ENCODE data around the gene SH3GL2. TPM values are rescaled to one million over a fixed set of nuclear protein-coding genes. Genes with fewer than 3 reads are reported as not detected.

SH3GL2 gene
- total and polyA plus RNA-seq, 4 donors = 0.06 to 0.08 TPM; not detected in 2

DNA sequence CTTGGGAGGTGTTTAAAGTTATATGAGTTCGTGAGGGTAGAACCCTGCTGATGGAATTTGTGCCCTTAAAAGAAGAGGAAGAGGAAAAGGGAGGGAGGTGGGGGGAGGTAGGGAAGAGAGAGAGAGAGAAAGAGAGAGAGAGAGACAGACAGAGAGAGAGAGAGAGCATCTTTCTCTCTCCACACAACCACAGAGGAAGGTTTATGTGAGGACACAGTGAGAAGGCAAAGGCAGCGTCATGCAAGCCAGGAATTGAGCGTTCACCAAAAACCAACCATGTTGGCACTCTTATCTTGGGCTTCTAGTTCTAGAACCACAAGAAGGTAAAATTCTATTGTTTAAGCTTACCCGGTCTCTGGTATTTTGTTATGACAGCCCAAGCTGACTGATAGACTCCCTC is 152.4 kb downstream of the SH3GL2 start:
- WGBS = 86% methylated on average over 4 of the region's 4 CpGs
- Histone ChIP-seq H3K27ac (ENCODE audit: low read depth in 1 of 2, low read length in 2 of 2) (no peak overlapping the region), H3K9me3 (ENCODE audit: control insufficient read depth in 4 of 4, low read length in 3 of 4) (no peaks in the 10 kb centered on the region), H3K4me1 (ENCODE audit: control insufficient read depth in 4 of 4, insufficient read depth in 4 of 4, low read length in 3 of 4) (peaks cover 0 to 5% (median 0%) of the 10 kb centered on the region in 4 donors), H3K4me3 (ENCODE audit: low read depth in 1 of 3, low read length in 3 of 3) (no peak overlapping the region), H3K27me3 (ENCODE audit: control insufficient read depth in 4 of 4, insufficient read depth in 4 of 4, low read length in 3 of 4) (no peaks in the 10 kb centered on the region), H3K36me3 (ENCODE audit: control insufficient read depth in 4 of 4, insufficient read depth in 3 of 4, low read depth in 1 of 4, low read length in 3 of 4) (no peaks in the 10 kb centered on the region), H3K9ac (ENCODE audit: low read depth in 1 of 2, low read length in 2 of 2) (no peak overlapping the region)
- TF ChIP-seq SP1 (IDR thresholded peaks at IDR 0.05) (no peak), YY1 (IDR thresholded peaks at IDR 0.05) (no peak), TAF1 (conservative IDR thresholded peaks at IDR 0.05) (no peak), JUND (IDR thresholded peaks at IDR 0.05) (no peak), FOXA2 (IDR thresholded peaks at IDR 0.05) (no peak), ATF3 (IDR thresholded peaks at IDR 0.05) (no peak), RAD21 (IDR thresholded peaks at IDR 0.05) (no peak), GABPA (IDR thresholded peaks at IDR 0.05 in 1 of 2, conservative IDR thresholded peaks at IDR 0.05 in 1 of 2) (no peak), HNF4A (conservative IDR thresholded peaks at IDR 0.05) (no peak)
- TF ChIP-seq, protein P1, sequence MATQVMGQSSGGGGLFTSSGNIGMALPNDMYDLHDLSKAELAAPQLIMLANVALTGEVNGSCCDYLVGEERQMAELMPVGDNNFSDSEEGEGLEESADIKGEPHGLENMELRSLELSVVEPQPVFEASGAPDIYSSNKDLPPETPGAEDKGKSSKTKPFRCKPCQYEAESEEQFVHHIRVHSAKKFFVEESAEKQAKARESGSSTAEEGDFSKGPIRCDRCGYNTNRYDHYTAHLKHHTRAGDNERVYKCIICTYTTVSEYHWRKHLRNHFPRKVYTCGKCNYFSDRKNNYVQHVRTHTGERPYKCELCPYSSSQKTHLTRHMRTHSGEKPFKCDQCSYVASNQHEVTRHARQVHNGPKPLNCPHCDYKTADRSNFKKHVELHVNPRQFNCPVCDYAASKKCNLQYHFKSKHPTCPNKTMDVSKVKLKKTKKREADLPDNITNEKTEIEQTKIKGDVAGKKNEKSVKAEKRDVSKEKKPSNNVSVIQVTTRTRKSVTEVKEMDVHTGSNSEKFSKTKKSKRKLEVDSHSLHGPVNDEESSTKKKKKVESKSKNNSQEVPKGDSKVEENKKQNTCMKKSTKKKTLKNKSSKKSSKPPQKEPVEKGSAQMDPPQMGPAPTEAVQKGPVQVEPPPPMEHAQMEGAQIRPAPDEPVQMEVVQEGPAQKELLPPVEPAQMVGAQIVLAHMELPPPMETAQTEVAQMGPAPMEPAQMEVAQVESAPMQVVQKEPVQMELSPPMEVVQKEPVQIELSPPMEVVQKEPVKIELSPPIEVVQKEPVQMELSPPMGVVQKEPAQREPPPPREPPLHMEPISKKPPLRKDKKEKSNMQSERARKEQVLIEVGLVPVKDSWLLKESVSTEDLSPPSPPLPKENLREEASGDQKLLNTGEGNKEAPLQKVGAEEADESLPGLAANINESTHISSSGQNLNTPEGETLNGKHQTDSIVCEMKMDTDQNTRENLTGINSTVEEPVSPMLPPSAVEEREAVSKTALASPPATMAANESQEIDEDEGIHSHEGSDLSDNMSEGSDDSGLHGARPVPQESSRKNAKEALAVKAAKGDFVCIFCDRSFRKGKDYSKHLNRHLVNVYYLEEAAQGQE (IDR thresholded peaks at IDR 0.05) = no peak
- TF ChIP-seq, protein P2, sequence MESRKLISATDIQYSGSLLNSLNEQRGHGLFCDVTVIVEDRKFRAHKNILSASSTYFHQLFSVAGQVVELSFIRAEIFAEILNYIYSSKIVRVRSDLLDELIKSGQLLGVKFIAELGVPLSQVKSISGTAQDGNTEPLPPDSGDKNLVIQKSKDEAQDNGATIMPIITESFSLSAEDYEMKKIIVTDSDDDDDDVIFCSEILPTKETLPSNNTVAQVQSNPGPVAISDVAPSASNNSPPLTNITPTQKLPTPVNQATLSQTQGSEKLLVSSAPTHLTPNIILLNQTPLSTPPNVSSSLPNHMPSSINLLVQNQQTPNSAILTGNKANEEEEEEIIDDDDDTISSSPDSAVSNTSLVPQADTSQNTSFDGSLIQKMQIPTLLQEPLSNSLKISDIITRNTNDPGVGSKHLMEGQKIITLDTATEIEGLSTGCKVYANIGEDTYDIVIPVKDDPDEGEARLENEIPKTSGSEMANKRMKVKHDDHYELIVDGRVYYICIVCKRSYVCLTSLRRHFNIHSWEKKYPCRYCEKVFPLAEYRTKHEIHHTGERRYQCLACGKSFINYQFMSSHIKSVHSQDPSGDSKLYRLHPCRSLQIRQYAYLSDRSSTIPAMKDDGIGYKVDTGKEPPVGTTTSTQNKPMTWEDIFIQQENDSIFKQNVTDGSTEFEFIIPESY (IDR thresholded peaks at IDR 0.05) = no peak
- no peak for DNase-seq (ENCODE audit: low spot score)

DNA sequence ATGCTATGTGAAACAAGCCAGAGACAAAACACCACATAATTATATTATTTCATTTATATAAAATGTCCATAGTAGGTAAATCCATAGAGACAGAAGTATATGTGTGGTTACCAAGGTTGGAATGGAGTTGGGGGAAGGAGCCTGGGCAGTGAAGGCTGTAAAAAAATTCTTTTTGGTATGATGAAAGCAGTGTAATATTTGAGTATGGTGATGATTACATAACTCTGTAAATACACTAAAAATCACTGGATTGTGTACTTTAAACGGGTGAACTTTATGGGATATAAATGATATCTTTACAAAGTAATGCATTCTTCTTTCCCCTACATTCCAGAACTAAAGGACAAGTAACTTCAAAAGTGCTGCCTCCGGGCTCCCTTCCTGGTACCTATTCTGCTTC is 155.8 kb downstream of the SH3GL2 start:
- H3K36me3 ChIP-seq (ENCODE audit: control insufficient read depth in 4 of 4, insufficient read depth in 3 of 4, low read depth in 1 of 4, low read length in 3 of 4) = no peaks in the 10 kb centered on the region
- H3K4me1 ChIP-seq (ENCODE audit: control insufficient read depth in 4 of 4, insufficient read depth in 4 of 4, low read length in 3 of 4) = no peaks in the 10 kb centered on the region
- H3K4me3 ChIP-seq (ENCODE audit: low read depth in 1 of 3, low read length in 3 of 3) = no peak overlapping the region
- H3K27ac ChIP-seq (ENCODE audit: low read depth in 1 of 2, low read length in 2 of 2) = no peak overlapping the region
- TF ChIP-seq JUND (IDR thresholded peaks at IDR 0.05) (no peak), TAF1 (conservative IDR thresholded peaks at IDR 0.05) (no peak), EGR1 (IDR thresholded peaks at IDR 0.05; ENCODE audit: low read depth in 2 of 2) (no peak), HNF4G (IDR thresholded peaks at IDR 0.05) (no peak), NR2F2 (IDR thresholded peaks at IDR 0.05) (no peak)
- TF ChIP-seq, protein P2 (IDR thresholded peaks at IDR 0.05) = no peak
- TF ChIP-seq, protein P1 (IDR thresholded peaks at IDR 0.05) = no peak
- WGBS = 52% methylated on average over 2 of the region's 2 CpGs
- H3K9me3 ChIP-seq (ENCODE audit: control insufficient read depth in 4 of 4, low read length in 3 of 4) = no peaks in the 10 kb centered on the region
- H3K27me3 ChIP-seq (ENCODE audit: control insufficient read depth in 4 of 4, insufficient read depth in 4 of 4, low read length in 3 of 4) = no peaks in the 10 kb centered on the region
- no peak for DNase-seq (ENCODE audit: low spot score)
- H3K9ac ChIP-seq (ENCODE audit: low read depth in 1 of 2, low read length in 2 of 2) = no peak overlapping the region

Data from liver (tissue), 9 donors.